NCI-H128 (cell line): Measurements from ENCODE around the gene PRSS53.

Source experiments
- DNase-seq: peaks from one replicate; lab custom pipeline; 2025; ENCODE audit not compliant: unreplicated experiment; lab: John Stamatoyannopoulos, UW

Gene PRSS53

DNA sequence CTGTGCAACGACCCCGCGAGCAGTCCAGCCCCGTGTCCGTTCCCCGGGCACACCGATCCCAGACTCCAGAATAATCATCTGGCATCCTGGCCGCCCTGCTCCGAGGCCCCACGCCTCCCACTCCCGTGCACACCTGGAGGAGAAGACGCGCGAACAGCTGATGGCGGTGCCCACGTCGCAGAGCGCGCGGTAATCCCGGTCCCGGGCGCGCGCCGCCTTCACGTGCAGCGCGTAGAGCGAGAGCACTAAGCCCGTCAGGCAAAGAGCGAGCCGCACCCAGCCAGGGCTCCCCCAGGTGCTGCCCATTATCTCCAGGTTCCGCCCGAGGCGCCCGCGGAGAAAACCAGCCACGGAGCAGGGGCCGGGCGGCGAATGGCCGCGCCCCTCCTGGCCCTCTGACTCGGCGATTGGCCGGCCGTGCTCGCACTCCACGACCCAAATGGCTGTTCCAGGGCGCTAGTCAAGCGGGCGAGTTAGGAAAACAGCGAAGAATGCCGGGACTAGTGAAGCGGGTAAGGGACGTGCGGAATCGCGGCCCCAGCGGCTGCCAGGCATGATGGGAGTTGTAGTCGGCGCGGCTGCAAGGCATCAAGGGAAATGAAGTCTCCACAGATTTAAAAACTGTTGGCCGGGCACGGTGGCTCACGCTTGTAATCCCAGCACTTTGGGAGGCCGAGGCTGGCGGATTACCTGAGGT lies 5.8 kb upstream of the PRSS53 start, which contains the start of gene VKORC1:
VKORC1 (minus strand) TSS at position 374 of the 697 bp plus-strand sequence; CDS start at position 306, 68 bp downstream.
- DNase-seq: peak; percentile 90

DNA sequence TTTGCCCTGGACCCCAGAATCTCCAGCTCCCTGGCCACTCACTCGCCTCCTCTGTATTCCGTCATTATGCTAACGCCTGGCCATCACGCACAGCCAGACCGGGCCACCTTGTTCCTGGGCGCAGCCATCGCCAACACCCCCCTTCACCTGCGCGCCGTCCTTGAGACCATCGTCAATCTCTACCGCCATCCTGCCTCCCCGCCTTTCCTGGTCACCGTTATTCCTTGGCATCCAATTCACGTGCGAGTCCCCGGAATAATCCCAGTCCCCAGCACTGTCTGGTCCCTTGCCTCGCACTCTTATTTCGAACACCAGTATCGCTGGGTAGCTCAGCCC lies 5.3 kb upstream of the PRSS53 start:
- no peak for DNase-seq

DNA sequence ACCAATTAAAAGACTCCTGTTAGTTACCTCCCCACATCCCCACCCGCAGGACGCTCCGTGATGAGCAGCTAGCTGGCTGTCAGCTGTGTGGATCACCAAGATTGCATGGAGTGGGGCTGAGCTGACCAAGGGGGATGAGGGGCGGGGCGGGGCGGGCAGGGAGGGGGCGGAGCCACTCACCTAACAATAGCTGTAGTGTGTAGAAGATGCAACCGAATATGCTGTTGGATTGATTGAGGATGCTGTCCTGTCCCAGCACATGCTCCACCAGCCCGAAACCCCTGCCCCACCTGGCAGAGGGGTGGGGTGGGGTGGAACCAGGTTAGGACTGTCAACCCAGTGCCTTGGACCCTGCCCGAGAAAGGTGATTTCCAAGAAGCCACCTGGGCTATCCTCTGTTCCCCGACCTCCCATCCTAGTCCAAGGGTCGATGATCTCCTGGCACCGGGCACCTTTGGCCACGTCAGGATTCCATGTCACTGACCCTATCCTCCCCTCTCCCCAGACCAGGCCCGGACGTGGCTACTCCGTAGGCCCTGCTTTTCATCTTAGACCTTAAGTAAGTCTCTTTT lies 4.5 kb upstream of the PRSS53 start:
- no peak for DNase-seq

DNA sequence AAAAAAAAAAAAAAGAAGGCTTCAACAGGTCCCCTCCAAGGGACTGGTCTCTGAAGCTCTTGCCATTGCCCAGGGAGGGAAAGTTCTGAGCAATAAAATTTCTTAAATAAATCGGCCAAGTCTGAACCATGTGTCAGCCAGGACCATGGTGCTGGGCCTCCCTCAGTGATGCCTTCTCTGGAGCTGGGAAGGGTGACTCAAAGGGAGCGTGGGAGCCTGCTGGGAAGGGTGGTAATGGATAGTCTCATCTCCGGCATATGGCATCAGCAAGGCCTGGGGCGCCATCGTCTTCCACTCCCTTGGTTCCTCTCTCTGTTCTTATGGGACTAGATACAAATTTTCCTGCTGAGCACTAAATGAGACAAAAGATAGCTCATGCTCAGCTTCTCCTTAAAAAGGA lies 3.6 kb upstream of the PRSS53 start:
- no peak for DNase-seq

DNA sequence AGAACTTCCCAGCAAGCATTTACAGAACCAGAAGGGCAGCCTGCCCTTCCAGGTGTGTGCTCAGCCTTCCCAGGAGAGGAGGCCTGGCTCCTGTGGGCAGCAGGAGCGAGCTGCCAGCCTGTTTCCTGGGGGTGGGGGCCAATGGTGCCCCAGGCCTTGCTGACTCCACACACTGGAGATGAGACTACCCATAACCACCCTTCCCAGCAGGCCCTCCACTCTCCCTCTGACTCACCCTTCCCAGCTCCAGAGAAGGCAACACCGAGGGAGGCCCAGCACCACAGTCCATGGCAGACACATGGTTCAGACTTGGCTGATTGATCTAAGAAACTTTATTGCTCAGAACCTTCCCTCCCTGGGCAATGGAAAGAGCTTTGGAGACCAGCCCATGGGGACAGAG lies 1.8 kb upstream of the PRSS53 start:
- DNase-seq: no peak

DNA sequence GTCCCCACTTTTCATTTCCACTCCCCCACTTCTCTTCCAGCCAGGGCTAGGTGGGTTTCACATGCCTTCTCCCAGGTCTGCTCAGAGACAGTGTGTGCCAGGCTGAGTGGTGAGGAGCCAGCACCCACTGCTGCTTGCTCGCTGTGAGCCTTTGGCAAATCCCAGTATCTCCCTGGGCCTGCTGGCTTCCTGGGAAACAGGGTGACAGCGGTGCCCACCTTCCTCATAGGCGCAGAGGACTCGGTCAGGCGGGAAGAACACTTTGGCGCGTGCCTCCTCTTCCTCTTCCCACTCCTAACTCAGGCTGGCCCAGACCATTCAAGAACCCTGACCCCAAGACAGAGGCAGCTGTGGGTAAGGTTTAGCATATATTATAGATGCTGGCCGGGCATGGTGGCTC lies 456 bp upstream of the PRSS53 start:
- DNase-seq: no peak

DNA sequence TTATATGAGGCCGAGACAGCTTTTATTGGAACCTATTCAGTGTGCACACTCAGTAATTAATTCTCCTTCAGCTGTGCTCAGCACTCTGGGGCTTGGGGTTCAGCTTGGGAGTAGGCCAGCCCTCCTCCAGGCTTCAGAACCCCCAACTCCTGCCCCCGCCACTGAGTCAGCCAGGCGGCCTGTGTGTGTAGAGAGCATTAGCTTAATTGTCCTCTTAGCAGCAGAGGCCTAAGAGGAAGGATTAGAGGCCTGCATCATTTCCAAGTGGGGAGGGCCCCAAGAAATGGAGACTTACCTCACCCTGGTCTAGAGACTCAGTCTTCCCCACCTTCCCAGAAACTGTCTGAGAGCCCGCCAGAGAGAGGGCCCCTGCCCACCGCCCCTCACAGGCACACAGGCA lies 772 bp downstream of the PRSS53 start:
- no peak for DNase-seq

DNA sequence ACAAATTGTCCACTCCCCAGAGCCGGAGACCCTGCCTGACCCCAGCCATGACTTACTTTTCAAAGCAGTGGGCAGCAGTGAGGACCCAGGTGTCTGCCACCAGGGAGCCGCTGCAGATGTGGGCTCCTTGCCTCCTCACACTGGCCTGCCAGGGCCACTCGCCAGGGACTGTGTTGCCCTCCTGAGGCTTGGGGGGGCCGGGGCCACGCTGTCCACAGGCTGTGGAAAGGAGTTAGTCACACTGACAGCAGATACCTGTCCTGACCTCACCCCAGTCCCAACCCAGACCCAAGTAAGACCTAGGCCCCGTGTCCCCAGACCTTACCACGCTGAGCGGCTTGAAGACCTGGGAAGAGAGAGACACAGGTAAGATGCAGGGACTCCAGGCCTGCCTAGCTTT lies 1.3 kb downstream of the PRSS53 start:
- DNase-seq: no peak

DNA sequence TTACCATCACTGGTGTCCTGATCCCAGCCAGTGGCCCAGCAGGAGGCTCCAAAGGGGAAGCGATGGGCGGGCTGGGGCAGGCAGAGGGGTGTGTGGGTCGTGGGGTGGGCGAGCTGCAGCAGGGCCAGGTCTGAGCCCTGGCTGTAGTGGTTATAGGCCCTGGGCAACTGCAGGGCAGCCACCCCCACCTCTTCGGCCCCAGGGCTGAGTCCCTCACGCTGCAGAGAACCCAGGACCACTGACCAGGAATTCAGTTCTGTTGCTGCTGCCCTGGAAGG lies 2.2 kb downstream of the PRSS53 start:
- DNase-seq: no peak

DNA sequence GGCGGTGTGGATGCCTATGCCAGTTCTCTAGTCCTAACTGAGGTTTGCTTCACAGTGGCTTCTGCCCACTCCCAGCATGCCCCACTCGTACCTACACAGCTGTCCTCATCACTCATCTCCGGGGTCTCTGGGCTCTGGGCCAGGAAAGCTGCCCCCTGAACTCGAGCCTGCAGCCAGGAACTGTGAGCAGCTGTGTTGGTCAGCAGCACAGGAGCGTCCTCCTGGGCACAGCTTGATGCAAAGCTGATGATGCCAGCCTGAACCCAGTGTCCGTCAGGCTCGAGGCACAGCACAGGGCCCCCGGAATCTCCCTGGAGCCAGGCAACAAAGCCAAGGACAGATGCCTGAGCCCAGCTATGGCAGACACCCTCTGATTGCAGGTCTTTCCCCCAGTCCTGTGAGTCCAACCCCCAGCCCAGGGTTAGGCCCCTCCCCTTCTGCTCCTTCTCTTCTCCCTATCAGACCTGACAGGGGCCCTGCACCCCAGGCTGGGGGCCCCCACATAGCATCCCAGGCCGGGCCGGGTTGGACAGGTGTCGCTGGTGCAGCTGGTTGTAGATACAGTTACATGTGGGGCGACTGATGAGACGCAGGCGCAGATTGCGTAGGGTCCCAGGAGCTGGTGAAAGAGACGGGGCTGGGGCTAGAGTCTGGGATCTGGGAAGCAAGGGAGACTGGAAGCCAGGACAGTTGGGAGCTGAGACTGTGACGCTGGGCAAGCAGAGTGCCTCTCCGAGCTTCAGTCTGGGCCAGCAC lies 2.7 kb downstream of the PRSS53 start:
- DNase-seq: no peak

DNA sequence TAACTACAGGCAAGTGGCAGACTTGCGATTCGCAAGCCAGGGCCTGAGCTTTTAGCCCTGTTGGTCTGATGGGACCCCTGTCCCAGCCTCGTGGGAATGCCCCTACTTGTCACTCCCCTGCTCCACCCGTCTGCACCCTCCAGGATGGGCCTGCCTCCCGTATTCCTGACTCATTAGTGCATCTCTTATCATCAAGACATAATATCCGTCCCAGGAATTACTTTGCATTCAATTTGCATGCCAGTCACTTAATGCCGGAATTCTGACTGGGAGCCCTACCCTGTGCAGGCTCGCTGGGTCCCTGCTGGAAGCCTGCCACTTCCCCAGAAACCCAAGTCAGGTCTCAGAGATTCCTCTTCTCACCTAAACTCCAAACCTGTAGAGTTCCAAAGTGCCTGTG lies 3.3 kb downstream of the PRSS53 start:
- no peak for DNase-seq

DNA sequence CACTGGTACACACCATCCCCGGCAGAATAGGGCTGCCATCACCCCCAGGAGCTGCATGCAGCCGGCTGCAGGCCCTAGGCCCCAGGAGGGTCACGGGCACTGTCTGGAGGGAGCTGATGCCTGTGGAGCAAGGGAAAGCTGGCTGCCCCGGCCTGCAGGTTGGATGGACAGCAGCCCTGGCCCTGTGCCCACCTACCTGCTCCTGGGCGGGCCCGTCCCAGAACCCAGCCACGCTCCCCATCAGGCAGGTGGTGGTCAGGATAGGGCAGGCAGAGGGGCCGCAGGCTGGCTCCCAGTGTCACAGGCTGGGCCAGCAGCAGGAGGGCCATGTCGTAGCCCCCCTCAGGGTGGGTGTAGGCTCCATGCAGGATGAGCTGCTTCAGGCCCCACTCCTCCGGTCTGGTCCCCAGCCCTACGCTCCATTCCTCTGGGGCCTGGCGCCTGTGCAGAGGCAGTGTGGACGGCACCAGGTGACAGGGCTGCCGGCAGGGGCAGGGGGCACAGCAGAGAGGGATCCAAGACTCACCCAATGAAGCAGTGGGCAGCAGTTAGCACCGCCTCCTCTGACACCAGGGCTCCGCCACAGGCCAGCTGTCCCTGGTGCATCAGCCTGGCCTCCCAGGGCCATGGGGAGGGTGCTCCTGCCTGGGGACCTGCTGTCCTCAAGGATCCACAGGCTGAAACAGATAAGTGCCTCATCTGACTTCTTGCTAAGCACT lies 4.0 kb downstream of the PRSS53 start:
- DNase-seq: no peak

DNA sequence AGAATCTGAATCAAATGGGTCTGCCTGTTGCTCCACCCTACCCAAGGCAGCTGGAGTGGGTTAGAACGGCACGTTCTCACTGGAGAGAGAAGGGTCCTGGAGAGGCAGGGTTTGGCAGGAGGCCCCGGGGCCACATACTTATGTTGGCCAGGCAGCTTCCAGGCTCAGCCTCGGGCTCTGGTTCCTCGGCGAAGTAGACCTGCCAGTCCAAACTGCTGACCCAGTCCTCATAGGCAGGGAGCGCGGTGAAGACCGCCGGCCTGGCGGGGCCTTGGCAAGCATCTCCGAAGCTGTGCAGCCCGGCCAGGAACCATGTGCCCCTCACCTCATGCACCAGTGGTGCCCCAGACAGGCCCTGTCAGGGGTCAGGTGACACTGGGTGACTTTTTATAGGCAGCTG lies 4.8 kb downstream of the PRSS53 start:
- no peak for DNase-seq

DNA sequence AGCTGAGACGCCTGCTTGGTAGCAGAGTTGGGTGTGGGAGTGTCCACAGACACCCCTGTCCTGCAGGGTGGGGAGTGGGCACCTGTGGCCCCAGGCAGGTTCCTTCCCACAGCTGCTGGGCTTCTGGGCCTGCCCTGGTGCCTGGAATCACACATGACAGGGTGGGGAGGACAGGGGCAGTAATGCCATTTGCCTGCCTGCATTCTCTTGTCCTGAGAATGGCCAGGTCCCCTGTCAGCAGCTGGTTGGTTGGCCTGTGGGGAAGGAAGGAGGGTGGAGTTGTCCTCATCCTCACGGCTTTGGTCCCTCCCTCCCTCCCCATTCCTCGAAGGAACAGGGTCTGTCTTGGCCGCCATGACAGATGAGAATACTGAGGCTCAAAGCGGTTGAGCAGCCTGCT lies 5.2 kb downstream of the PRSS53 start:
- no peak for DNase-seq

DNA sequence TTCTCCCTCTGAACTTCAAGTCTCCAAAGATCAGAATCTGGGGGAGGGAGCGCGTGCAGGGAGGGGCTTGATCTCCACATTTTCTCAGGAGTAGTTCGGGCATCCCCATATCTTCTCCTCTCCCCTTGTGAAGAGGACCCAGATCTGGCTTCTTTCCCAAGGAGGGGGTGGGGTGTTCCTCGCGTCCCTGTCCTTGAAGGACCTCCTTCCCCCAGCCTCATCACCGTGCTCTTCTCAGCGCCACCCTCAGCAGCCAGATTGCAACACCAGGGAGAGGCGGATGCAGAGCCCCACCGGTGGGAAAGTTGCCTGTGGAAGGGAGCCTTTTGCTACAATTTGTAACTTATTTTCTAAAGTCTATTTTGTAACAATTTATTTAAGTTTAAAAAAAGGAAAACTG lies 5.7 kb downstream of the PRSS53 start:
- no peak for DNase-seq

DNA sequence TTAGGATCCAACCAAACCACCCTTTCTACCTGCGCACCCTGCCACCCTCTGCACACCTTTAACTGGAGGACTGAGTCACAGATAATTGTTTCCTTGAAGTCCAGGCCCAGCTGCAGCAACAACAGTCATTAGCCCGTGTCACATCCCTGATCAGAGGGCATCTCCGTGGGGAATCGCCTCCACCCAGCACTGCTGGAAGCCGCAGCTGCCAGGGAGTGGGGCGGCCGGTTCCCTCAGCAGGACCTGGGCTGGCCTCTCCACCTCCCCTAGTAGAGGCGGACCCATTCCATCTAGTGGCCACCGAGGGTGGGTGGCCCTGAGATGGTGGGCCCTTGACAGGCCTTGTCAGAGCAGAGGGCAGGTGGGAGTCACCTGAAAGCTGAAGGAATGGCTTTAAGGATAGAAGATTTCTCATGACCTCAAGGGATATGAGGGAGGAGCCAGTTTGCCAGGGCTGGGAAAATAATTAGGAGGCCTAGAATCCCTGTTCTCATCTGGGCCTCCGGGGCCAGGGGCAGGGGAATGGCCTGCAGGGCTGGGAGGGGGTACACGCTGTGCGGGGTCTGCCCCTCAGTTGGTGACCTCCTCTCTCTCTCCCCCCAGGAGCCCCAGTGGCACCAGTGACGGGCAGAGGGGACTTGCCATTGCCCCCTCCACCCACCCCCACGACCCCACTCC lies 6.2 kb downstream of the PRSS53 start:
- no peak for DNase-seq

DNA sequence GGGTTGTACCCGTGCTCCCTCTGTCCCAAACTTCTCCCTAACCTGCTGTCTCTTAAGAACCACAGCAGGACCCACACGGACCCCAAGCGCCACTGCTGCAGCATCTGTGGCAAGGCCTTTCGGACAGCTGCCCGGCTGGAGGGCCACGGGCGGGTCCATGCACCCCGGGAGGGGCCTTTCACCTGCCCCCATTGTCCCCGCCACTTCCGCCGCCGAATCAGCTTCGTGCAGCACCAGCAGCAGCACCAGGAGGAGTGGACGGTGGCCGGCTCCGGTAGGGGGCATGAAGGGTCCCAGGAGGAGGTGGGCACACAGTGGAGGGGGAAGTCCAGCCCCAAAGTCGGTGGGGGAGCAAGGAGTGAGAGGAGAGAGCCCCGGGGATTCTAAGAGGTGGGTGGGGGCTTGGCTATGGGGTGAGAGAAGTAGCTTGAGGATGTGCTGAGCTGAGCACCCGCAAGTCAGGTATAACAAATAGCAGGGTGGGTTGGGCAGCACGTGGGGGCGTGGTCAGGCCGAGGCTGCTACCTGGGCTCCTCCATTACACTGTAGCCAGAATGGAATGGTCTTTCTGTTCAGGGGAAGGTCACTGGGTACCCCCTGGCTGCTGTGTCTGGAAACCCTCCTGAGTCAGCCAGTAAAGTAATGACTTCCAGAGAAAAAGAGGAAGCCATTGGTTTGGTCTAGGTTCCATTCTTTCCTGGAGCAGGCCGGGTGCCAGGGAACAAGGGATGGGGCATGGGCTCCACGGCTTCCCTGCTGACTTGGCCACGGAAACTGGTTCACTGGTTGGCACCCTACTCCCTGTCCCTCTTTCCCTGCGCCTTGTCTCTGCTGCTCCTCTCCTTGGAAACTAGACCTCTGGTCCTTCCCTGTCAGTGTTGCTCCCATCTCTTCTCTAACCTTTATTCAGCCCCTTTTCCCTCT lies 7.1 kb downstream of the PRSS53 start:
- no peak for DNase-seq

DNA sequence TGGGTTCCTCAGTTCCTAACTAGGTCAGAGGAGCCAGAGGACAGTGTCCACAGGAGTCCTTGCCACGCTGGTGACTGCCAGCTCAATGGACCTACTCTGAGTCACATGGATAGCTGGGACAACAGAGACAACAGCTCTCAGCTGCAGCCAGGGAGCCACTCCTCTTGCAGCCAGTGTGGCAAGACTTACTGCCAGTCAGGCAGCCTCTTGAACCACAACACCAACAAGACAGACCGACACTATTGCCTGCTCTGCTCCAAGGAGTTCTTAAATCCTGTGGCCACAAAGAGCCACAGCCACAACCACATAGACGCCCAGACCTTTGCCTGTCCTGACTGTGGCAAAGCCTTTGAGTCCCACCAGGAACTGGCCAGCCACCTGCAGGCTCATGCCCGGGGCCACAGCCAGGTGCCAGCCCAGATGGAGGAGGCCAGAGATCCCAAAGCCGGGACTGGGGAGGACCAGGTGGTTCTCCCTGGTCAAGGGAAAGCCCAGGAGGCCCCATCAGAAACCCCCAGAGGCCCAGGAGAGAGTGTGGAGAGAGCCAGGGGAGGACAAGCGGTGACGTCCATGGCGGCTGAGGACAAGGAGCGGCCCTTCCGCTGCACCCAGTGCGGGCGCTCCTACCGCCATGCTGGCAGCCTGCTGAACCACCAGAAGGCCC lies 7.9 kb downstream of the PRSS53 start:
- no peak for DNase-seq

DNA sequence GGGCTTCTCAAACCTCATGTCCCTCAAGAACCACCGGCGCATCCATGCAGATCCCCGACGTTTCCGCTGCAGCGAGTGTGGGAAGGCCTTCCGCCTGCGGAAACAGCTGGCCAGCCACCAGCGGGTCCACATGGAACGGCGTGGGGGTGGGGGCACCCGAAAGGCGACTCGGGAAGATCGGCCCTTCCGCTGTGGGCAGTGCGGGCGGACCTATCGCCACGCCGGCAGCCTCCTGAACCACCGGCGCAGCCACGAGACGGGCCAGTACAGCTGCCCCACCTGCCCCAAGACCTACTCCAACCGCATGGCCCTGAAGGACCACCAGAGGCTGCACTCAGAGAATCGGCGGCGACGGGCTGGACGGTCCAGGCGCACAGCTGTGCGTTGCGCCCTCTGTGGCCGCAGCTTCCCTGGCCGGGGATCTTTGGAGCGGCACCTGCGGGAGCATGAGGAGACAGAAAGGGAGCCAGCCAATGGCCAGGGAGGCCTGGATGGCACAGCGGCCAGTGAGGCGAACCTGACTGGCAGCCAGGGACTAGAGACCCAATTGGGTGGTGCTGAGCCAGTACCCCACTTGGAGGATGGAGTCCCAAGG lies 8.6 kb downstream of the PRSS53 start:
- no peak for DNase-seq
